ENCODE measurements around the gene ZBTB7A.

- TF ChIP-seq, protein P1, sequence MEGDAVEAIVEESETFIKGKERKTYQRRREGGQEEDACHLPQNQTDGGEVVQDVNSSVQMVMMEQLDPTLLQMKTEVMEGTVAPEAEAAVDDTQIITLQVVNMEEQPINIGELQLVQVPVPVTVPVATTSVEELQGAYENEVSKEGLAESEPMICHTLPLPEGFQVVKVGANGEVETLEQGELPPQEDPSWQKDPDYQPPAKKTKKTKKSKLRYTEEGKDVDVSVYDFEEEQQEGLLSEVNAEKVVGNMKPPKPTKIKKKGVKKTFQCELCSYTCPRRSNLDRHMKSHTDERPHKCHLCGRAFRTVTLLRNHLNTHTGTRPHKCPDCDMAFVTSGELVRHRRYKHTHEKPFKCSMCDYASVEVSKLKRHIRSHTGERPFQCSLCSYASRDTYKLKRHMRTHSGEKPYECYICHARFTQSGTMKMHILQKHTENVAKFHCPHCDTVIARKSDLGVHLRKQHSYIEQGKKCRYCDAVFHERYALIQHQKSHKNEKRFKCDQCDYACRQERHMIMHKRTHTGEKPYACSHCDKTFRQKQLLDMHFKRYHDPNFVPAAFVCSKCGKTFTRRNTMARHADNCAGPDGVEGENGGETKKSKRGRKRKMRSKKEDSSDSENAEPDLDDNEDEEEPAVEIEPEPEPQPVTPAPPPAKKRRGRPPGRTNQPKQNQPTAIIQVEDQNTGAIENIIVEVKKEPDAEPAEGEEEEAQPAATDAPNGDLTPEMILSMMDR (conservative IDR thresholded peaks at IDR 0.05; ENCODE audit: low read depth, low read length): no peak
- no peak for TF ChIP-seq EZH2 (IDR thresholded peaks at IDR 0.05; ENCODE audit: borderline replicate concordance, low read depth, low read length, poor library complexity, severe bottlenecking)
Observed at GRCh38 chr19:4013886-4014540, 52.7 kb downstream of the ZBTB7A start.

All from A673 (cell line).